GM18867 (cell line): Measurements from ENCODE around the gene TUBA4A.
"Not testable (repeated sequence)": the region's sequence is repeated elsewhere in the genome, so short reads cannot be mapped to it uniquely, and the experiment has no call there.

Source experiments
- ATAC-seq: cut with Tn5 transposase; IDR thresholded peaks from one replicate; pipeline ENCODE4 v1.9.1; 2021; ENCODE audit warnings: mild to moderate bottlenecking, moderate library complexity; ENCODE audit not compliant: unreplicated experiment

TUBA4A gene

GRCh38 chr2:219287116-219287440, 33.4 kb upstream of the TUBA4A start:
- not testable (repeated sequence) for ATAC-seq

- no peak for ATAC-seq
These were observed 32.9 kb upstream of the TUBA4A start for GRCh38 chr2:219286436-219287115.

- no peak for ATAC-seq
These were observed 32.2 kb upstream of the TUBA4A start for GRCh38 chr2:219285894-219286425.

- ATAC-seq, result no peak
These were observed 31.6 kb upstream of the TUBA4A start for GRCh38 chr2:219285373-219285735.

GRCh38 chr2:219284501-219285372, 31.0 kb upstream of the TUBA4A start:
- no peak for ATAC-seq

GRCh38 chr2:219282943-219283581, 29.3 kb upstream of the TUBA4A start:
- no peak for ATAC-seq

GRCh38 chr2:219282375-219282774, 28.7 kb upstream of the TUBA4A start:
- no peak for ATAC-seq

GRCh38 chr2:219281588-219281987, 27.9 kb upstream of the TUBA4A start:
- no peak for ATAC-seq

GRCh38 chr2:219280651-219281050, 26.9 kb upstream of the TUBA4A start:
- no peak for ATAC-seq

- no peak for ATAC-seq
These were observed 26.3 kb upstream of the TUBA4A start for GRCh38 chr2:219279916-219280516.

GRCh38 chr2:219279151-219279915, 25.6 kb upstream of the TUBA4A start, which contains the start of gene DNAJB2:
Gene DNAJB2 (plus strand): TSS chr2:219279366. CDS start chr2:219279834, 468 bp downstream.
- ATAC-seq, result peak; percentile 84

GRCh38 chr2:219278655-219279150, 25.0 kb upstream of the TUBA4A start:
- no peak for ATAC-seq

GRCh38 chr2:219277703-219278654, 24.3 kb upstream of the TUBA4A start:
- peak; percentile 32 for ATAC-seq

- no peak for ATAC-seq
These were observed 20.7 kb upstream of the TUBA4A start for GRCh38 chr2:219274361-219274921.

GRCh38 chr2:219273937-219274336, 20.2 kb upstream of the TUBA4A start:
- no peak for ATAC-seq

- no peak for ATAC-seq
These were observed 19.3 kb upstream of the TUBA4A start for GRCh38 chr2:219272995-219273394.

- no peak for ATAC-seq
These were observed 18.6 kb upstream of the TUBA4A start for GRCh38 chr2:219272356-219272755.

GRCh38 chr2:219271021-219271420, 17.3 kb upstream of the TUBA4A start:
- no peak for ATAC-seq

GRCh38 chr2:219270055-219270372, 16.3 kb upstream of the TUBA4A start:
- ATAC-seq, result no peak
